IMR-90 (cell line): ENCODE results near the gene CD7. TPM values are rescaled to one million over a fixed set of nuclear protein-coding genes. Genes with fewer than 3 reads are reported as not detected.

Experiments
- ATAC-seq: fragments of 200-7000 bp; cut with Tn5 transposase; 2 replicates; pipeline ENCODE4 v1.9.1; 2020; ENCODE audit warnings: low read depth, mild to moderate bottlenecking, moderate library complexity
- BruUV-seq: library from RNA; stranded (reverse); fragments of 400-500 nt; replicated peaks from 2 replicates; lab custom pipeline; 2021; lab: Mats Ljungman, UMichigan
- CTCF ChIA-PET: fragments of 300-600 bp; formaldehyde crosslinking; extraction: SDS; loops from one replicate; lab custom pipeline; 2021; ENCODE audit warnings: antibody characterized with exemption; lab: Yijun Ruan, JAX
- POLR2A ChIA-PET: fragments of 300-600 bp; sonication (Branson Sonifier 250); formaldehyde crosslinking; loops from one replicate; lab custom pipeline; 2022; ENCODE audit warnings: antibody characterized with exemption; ENCODE audit not compliant: unreplicated experiment; lab: Charles Lee
- DNase-seq: peaks from one replicate; pipeline ENCODE4 v3.0.0; 2013
- H2AFZ ChIP-seq: replicated peaks from 2 replicates; pipeline ENCODE3; 2013; ENCODE audit warnings: low read length, mild to moderate bottlenecking; ENCODE audit not compliant: poor library complexity
- H2AK5ac ChIP-seq: 2 replicates; pipeline ENCODE4 v1.6.1; 2013; ENCODE audit warnings: low read depth, low read length, inconsistent platforms
- H2AK9ac ChIP-seq: replicated peaks from 2 replicates; pipeline ENCODE3; 2013; ENCODE audit warnings: mild to moderate bottlenecking, low read depth, low read length, moderate library complexity; ENCODE audit not compliant: poor library complexity
- H2BK120ac ChIP-seq: 2 replicates; pipeline ENCODE4 v1.6.1; 2013; ENCODE audit warnings: low read depth, low read length, inconsistent platforms
- H2BK15ac ChIP-seq: 3 replicates; pipeline ENCODE4 v1.6.1; 2013; ENCODE audit warnings: low read depth, low read length, inconsistent platforms
- H2BK20ac ChIP-seq: 2 replicates; pipeline ENCODE4 v1.6.1; 2013; ENCODE audit warnings: low read depth, mild to moderate bottlenecking, inconsistent platforms, low read length, moderate library complexity
- H2BK5ac ChIP-seq: 2 replicates; pipeline ENCODE4 v1.6.1; 2013; ENCODE audit warnings: mild to moderate bottlenecking, low read depth, low read length, inconsistent platforms; ENCODE audit not compliant: poor library complexity, severe bottlenecking
- H3K14ac ChIP-seq: replicated peaks from 2 replicates; pipeline ENCODE4 v1.6.1; 2013; ENCODE audit warnings: low read depth, low read length, inconsistent platforms
- H3K18ac ChIP-seq: 2 replicates; pipeline ENCODE4 v1.6.1; 2013; ENCODE audit warnings: low read depth, low read length, control low read depth
- H3K23ac ChIP-seq: 2 replicates; pipeline ENCODE4 v1.6.1; 2013; ENCODE audit warnings: low read depth, low read length, inconsistent platforms
- H3K27ac ChIP-seq: 2 replicates; pipeline ENCODE4 v1.5.1; 2013; ENCODE audit warnings: mild to moderate bottlenecking, control low read depth, low read length; ENCODE audit not compliant: insufficient read depth
- H3K27me3 ChIP-seq: 2 replicates; pipeline ENCODE4 v1.6.1; 2013; ENCODE audit warnings: low read length; ENCODE audit not compliant: control insufficient read depth, insufficient read depth
- H3K36me3 ChIP-seq: 2 replicates; pipeline ENCODE4 v1.6.1; 2013; ENCODE audit warnings: low read length, mixed read lengths; ENCODE audit not compliant: control insufficient read depth, insufficient read depth
- H3K4ac ChIP-seq: 2 replicates; pipeline ENCODE4 v1.6.1; 2013; ENCODE audit warnings: low read depth, low read length, inconsistent platforms
- H3K4me1 ChIP-seq: 2 replicates; pipeline ENCODE4 v1.6.1; 2013; ENCODE audit warnings: low read length, mixed read lengths; ENCODE audit not compliant: control insufficient read depth, insufficient read depth
- H3K4me2 ChIP-seq: 2 replicates; pipeline ENCODE4 v1.6.1; 2013; ENCODE audit warnings: low read depth, mild to moderate bottlenecking, control low read depth, low read length, moderate library complexity
- H3K4me3 ChIP-seq: 2 replicates; pipeline ENCODE4 v1.5.1; 2013; ENCODE audit warnings: low read depth, mild to moderate bottlenecking, control low read depth, low read length, moderate library complexity; ENCODE audit not compliant: insufficient read depth
- H3K56ac ChIP-seq: 2 replicates; pipeline ENCODE4 v1.6.1; 2013; ENCODE audit warnings: low read length, inconsistent platforms; ENCODE audit not compliant: insufficient read depth; ENCODE audit errors: extremely low read depth
- H3K79me1 ChIP-seq, 2 experiments: 2 replicates each; pipeline ENCODE4 v1.6.1; 2013; ENCODE audit warnings: low read length in 2 of 2, inconsistent platforms in 1 of 2, low read depth in 1 of 2
- H3K9ac ChIP-seq: 2 replicates; pipeline ENCODE4 v1.6.1; 2013; ENCODE audit warnings: low read depth, low read length, control low read depth
- H3K9me1 ChIP-seq: 2 replicates; pipeline ENCODE4 v1.6.1; 2013; ENCODE audit warnings: low read length, inconsistent platforms; ENCODE audit not compliant: insufficient read depth
- H3K9me3 ChIP-seq: 2 replicates; pipeline ENCODE4 v1.6.1; 2013; ENCODE audit warnings: low read length; ENCODE audit not compliant: control insufficient read depth, insufficient read depth
- H4K20me1 ChIP-seq: 2 replicates; pipeline ENCODE4 v1.6.1; 2013; ENCODE audit warnings: low read length, inconsistent platforms; ENCODE audit not compliant: insufficient read depth
- H4K5ac ChIP-seq: 2 replicates; pipeline ENCODE4 v1.6.1; 2013; ENCODE audit warnings: mild to moderate bottlenecking, low read depth, low read length, control low read depth
- H4K8ac ChIP-seq, 2 experiments: 2 replicates each; pipeline ENCODE4 v1.6.1; 2013; ENCODE audit warnings: low read depth in 2 of 2, low read length in 2 of 2, control low read depth in 1 of 2, inconsistent platforms in 1 of 2
- H4K91ac ChIP-seq: 2 replicates; pipeline ENCODE4 v1.6.1; 2013; ENCODE audit warnings: low read depth, low read length, inconsistent platforms; ENCODE audit not compliant: insufficient read depth
- BHLHE40 ChIP-seq: fragments of 150-350 bp; IDR thresholded peaks from 2 replicates; pipeline ENCODE4 v1.6.1; 2016; ENCODE audit warnings: mild to moderate bottlenecking, low read depth, low read length
- CHD1 ChIP-seq: IDR thresholded peaks from 2 replicates; pipeline ENCODE4 v1.6.1; 2012; ENCODE audit warnings: low read depth, low read length, improper control_type of control experiment
- FOS ChIP-seq: fragments of 150-350 bp; IDR thresholded peaks from 2 replicates; pipeline ENCODE4 v1.6.1; 2016; ENCODE audit warnings: low read depth, low read length
- MAFK ChIP-seq: IDR thresholded peaks from 2 replicates; pipeline ENCODE4 v1.6.1; 2012; ENCODE audit warnings: low read depth, low read length, improper control_type of control experiment
- MAZ ChIP-seq: IDR thresholded peaks from 2 replicates; pipeline ENCODE4 v1.6.1; 2012; ENCODE audit warnings: low read depth, mild to moderate bottlenecking, low read length, improper control_type of control experiment, moderate library complexity, borderline replicate concordance
- MXI1 ChIP-seq: IDR thresholded peaks from 2 replicates; pipeline ENCODE4 v1.6.1; 2012; ENCODE audit warnings: low read depth, mild to moderate bottlenecking, low read length, moderate library complexity, borderline replicate concordance
- NFE2L2 ChIP-seq: fragments of 150-350 bp; IDR thresholded peaks from 2 replicates; pipeline ENCODE4 v1.6.1; 2016; ENCODE audit warnings: low read depth, mild to moderate bottlenecking, low read length
- POLR2A ChIP-seq: IDR thresholded peaks from 2 replicates; pipeline ENCODE4 v1.6.1; 2012; ENCODE audit warnings: mild to moderate bottlenecking, low read depth, low read length
- RCOR1 ChIP-seq: IDR thresholded peaks from 2 replicates; pipeline ENCODE4 v1.6.1; 2012; ENCODE audit warnings: mild to moderate bottlenecking, low read length, improper control_type of control experiment; ENCODE audit not compliant: insufficient replicate concordance
- RFX5 ChIP-seq: IDR thresholded peaks from 2 replicates; pipeline ENCODE4 v1.8.0; 2012; ENCODE audit warnings: low read depth, mild to moderate bottlenecking, low read length, moderate library complexity
- SMC3 ChIP-seq: fragments of 150-350 bp; IDR thresholded peaks from 2 replicates; pipeline ENCODE4 v1.6.1; 2016; ENCODE audit warnings: low read depth, mild to moderate bottlenecking, antibody characterized with exemption, low read length, moderate library complexity
- WGBS, 2 experiments: methylation state at CpG; one replicate each; pipeline versions ENCODE4 v1.1.5 to v1.1.7; 2013; ENCODE audit warnings: missing lambda C conversion rate in 2 of 2; ENCODE audit not compliant: insufficient read length in 1 of 2; ENCODE audit errors: extremely low coverage in 2 of 2; 5-methylcytosine and 5-hydroxymethylcytosine counted together
- dilution Hi-C: fragments of 300-500 bp; cut with HindIII; formaldehyde crosslinking; loops from one replicate; pipeline ENCODE4 v1.14.3; 2018; ENCODE audit warnings: low sequenced_read_pairs; ENCODE audit not compliant: unreplicated experiment
- in situ Hi-C: fragments of 300-500 bp; cut with MboI; formaldehyde crosslinking; loops from 3 replicates; pipeline ENCODE4 v1.14.3; 2019; ENCODE audit warnings: low sequenced_read_pairs, inconsistent platforms, mixed read lengths
- intact Hi-C: fragments of 100-400 bp; cut with micrococcal nuclease; formaldehyde crosslinking; loops from 2 replicates; pipeline ENCODE4 v1.10.0; 2022
- polyA plus RNA-seq, 3 experiments: library from polyadenylated mRNA; depleted of rRNA; stranded (reverse); fragments of >200 nt; gene quantifications; 2 replicates each; pipeline ENCODE4 v1.2.3, GENCODE V29; 2012; ENCODE audit warnings: low replicate concordance in 1 of 3
- total RNA-seq: library from RNA; depleted of rRNA; stranded (reverse); fragments of >200 nt; gene quantifications from 2 replicates; pipeline ENCODE4 v1.2.3, GENCODE V29; 2012
- TF ChIP-seq, protein P1 (sequence below): conservative IDR thresholded peaks from 2 replicates; pipeline ENCODE4 v1.5.1; 2012; ENCODE audit warnings: mild to moderate bottlenecking, low read depth, low read length, improper control_type of control experiment
- TF ChIP-seq, protein P2 (sequence below): fragments of 150-350 bp; IDR thresholded peaks from 2 replicates; pipeline ENCODE4 v1.6.1; 2017; ENCODE audit warnings: mild to moderate bottlenecking, antibody characterized with exemption, low read length, low read depth
- TF ChIP-seq, protein P3 (sequence below): fragments of 150-350 bp; IDR thresholded peaks from 2 replicates; pipeline ENCODE4 v1.6.1; 2016; ENCODE audit warnings: low read depth, mild to moderate bottlenecking, low read length, moderate library complexity, borderline replicate concordance

Gene CD7
- total and polyA plus RNA-seq, 2 of the 4 experiments (the other 2 are of a cell fraction): not detected

DNA sequence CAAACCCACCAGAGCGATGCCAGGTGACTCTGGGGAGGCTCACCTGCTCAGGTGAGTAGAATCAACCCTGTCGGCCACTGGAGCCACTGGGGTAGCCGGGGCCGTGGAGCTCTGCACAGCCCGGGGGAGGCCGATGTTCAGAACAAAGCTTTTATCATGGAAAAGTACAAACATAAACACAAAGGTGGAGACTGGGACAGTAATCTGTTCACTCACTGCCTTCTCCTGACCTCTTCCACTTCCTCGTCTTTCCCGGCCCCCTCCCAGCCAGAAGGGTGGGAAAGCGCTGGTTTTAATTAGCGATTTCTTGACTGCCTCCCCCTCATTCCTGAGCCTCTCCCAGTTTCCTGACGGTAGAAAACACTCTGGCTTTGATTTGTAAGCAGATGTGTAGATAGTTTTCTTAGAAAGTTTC is 31.9 kb upstream of the CD7 start:
- intact Hi-C loops: no loop called here
- H3K4ac ChIP-seq: no peak overlapping the region
- no peaks in the 10 kb centered on the region for H3K36me3 ChIP-seq
- ATAC-seq: no peak
- TF ChIP-seq, protein P1, sequence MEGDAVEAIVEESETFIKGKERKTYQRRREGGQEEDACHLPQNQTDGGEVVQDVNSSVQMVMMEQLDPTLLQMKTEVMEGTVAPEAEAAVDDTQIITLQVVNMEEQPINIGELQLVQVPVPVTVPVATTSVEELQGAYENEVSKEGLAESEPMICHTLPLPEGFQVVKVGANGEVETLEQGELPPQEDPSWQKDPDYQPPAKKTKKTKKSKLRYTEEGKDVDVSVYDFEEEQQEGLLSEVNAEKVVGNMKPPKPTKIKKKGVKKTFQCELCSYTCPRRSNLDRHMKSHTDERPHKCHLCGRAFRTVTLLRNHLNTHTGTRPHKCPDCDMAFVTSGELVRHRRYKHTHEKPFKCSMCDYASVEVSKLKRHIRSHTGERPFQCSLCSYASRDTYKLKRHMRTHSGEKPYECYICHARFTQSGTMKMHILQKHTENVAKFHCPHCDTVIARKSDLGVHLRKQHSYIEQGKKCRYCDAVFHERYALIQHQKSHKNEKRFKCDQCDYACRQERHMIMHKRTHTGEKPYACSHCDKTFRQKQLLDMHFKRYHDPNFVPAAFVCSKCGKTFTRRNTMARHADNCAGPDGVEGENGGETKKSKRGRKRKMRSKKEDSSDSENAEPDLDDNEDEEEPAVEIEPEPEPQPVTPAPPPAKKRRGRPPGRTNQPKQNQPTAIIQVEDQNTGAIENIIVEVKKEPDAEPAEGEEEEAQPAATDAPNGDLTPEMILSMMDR: no peak
- TF ChIP-seq, protein P2, sequence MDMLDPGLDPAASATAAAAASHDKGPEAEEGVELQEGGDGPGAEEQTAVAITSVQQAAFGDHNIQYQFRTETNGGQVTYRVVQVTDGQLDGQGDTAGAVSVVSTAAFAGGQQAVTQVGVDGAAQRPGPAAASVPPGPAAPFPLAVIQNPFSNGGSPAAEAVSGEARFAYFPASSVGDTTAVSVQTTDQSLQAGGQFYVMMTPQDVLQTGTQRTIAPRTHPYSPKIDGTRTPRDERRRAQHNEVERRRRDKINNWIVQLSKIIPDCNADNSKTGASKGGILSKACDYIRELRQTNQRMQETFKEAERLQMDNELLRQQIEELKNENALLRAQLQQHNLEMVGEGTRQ: no peak
- TF ChIP-seq CHD1: no peak
- TF ChIP-seq MAZ: no peak
- TF ChIP-seq POLR2A: no peak
- TF ChIP-seq MAFK: no peak
- TF ChIP-seq SMC3: no peak
- TF ChIP-seq RFX5: no peak
- TF ChIP-seq NFE2L2: no peak
- no peak for TF ChIP-seq MXI1
- TF ChIP-seq, protein P3, sequence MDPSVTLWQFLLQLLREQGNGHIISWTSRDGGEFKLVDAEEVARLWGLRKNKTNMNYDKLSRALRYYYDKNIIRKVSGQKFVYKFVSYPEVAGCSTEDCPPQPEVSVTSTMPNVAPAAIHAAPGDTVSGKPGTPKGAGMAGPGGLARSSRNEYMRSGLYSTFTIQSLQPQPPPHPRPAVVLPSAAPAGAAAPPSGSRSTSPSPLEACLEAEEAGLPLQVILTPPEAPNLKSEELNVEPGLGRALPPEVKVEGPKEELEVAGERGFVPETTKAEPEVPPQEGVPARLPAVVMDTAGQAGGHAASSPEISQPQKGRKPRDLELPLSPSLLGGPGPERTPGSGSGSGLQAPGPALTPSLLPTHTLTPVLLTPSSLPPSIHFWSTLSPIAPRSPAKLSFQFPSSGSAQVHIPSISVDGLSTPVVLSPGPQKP: no peak
- TF ChIP-seq BHLHE40: no peak
- TF ChIP-seq FOS: no peak
- TF ChIP-seq RCOR1: no peak
- no peak overlapping the region for H4K8ac ChIP-seq
- no peak overlapping the region for H3K9ac ChIP-seq
- H2BK15ac ChIP-seq: no peak overlapping the region
- CTCF ChIA-PET: no interaction called here
- no peaks in the 10 kb centered on the region for H3K79me1 ChIP-seq
- H3K56ac ChIP-seq: no peak overlapping the region
- H2BK120ac ChIP-seq: no peak overlapping the region
- no peak overlapping the region; the same call in 1 of the 2 replicates for H3K4me2 ChIP-seq
- H2AK5ac ChIP-seq: no peak overlapping the region
- H4K20me1 ChIP-seq: peaks cover 7% of the 10 kb centered on the region; the same call in 1 of the 2 replicates
- no peak overlapping the region for H2BK5ac ChIP-seq
- no peak overlapping the region for H2AFZ ChIP-seq
- H3K23ac ChIP-seq: no peak overlapping the region
- H4K91ac ChIP-seq: no peak overlapping the region
- POLR2A ChIA-PET: no interaction called here
- no peak overlapping the region for H3K27ac ChIP-seq
- H3K14ac ChIP-seq: no peak overlapping the region
- no peak overlapping the region for H4K5ac ChIP-seq
- peaks cover 19% of the 10 kb centered on the region for H3K27me3 ChIP-seq
- no peaks in the 10 kb centered on the region; the same call in 1 of the 2 replicates for H3K4me1 ChIP-seq
- H3K9me3 ChIP-seq: no peaks in the 10 kb centered on the region
- no peak overlapping the region for H2AK9ac ChIP-seq
- no CpG with 5 or more reads among the region's 11 CpGs for WGBS, 2 experiments
- H3K4me3 ChIP-seq: no peak overlapping the region
- H3K18ac ChIP-seq: no peak overlapping the region
- H3K9me1 ChIP-seq: no peaks in the 10 kb centered on the region
- BruUV-seq: no TSS peak
- in situ Hi-C loops: no loop called here
- no peak overlapping the region for H2BK20ac ChIP-seq
- DNase-seq: no peak
- dilution Hi-C loops: no loop called here
